A549 (cell line): ENCODE data around the gene IGF2R.

Experiments
- CTCF ChIP-seq: fragments of >200 bp; sonication (Bioruptor Twin); formaldehyde crosslinking; IDR thresholded peaks from 3 replicates; pipeline ENCODE4 v1.5.1; 2016
- ESRRA ChIP-seq: fragments of 150-350 bp; IDR thresholded peaks from 2 replicates; pipeline ENCODE4 v1.6.1; 2014; ENCODE audit warnings: mild to moderate bottlenecking, low read length, borderline replicate concordance
- FOSL2 ChIP-seq, 2 experiments: fragments of 450-650 bp in 1 of 2; fragments of >200 bp in 1 of 2; sonication (Bioruptor Twin) in 1 of 2; formaldehyde crosslinking; IDR thresholded peaks; 2 replicates each; pipeline versions ENCODE4 v1.5.0 to v1.6.1; 2016 to 2020; ENCODE audit warnings: mild to moderate bottlenecking in 1 of 2, moderate library complexity in 1 of 2
- MYC ChIP-seq: IDR thresholded peaks from 2 replicates; pipeline ENCODE4 v1.6.1; 2012; ENCODE audit warnings: mild to moderate bottlenecking, inconsistent platforms, low read length, improper control_type of control experiment, borderline replicate concordance
- POLR2A ChIP-seq: IDR thresholded peaks from 2 replicates; pipeline ENCODE4 v1.6.1; 2012; ENCODE audit warnings: mild to moderate bottlenecking, low read length
- RCOR1 ChIP-seq: fragments of 150-350 bp; IDR thresholded peaks from 2 replicates; pipeline ENCODE4 v1.6.1; 2014; ENCODE audit warnings: antibody characterized with exemption, low read length, low read depth
- TF ChIP-seq, protein P1 (sequence below): fragments of 150-350 bp; IDR thresholded peaks from 2 replicates; pipeline ENCODE4 v1.6.1; 2014; ENCODE audit warnings: low read depth, mild to moderate bottlenecking, low read length

- TF ChIP-seq MYC (no peak), CTCF (no peak), ESRRA (no peak), POLR2A (no peak), RCOR1 (no peak), FOSL2 (IDR thresholded peaks at IDR 0.05) (no peak), FOSL2 (CRISPR knock-in tag; IDR thresholded peaks at IDR 0.05) (no peak)
- TF ChIP-seq, protein P1, sequence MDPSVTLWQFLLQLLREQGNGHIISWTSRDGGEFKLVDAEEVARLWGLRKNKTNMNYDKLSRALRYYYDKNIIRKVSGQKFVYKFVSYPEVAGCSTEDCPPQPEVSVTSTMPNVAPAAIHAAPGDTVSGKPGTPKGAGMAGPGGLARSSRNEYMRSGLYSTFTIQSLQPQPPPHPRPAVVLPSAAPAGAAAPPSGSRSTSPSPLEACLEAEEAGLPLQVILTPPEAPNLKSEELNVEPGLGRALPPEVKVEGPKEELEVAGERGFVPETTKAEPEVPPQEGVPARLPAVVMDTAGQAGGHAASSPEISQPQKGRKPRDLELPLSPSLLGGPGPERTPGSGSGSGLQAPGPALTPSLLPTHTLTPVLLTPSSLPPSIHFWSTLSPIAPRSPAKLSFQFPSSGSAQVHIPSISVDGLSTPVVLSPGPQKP: no peak
Measured at GRCh38 chr6:160103825-160104100, 134.9 kb downstream of the IGF2R start.
